Mucosa of descending colon (tissue), 3 donors: ENCODE measurements around the gene TNFSF13. TPM values are rescaled to one million over a fixed set of nuclear protein-coding genes. Genes with fewer than 3 reads are reported as not detected.
A peak's percentile ranks its signal among the peaks of the same experiment; 100 is the strongest.

Source experiments
- ATAC-seq: fragments of 200-7000 bp; cut with Tn5 transposase; one replicate; pipeline ENCODE4 v1.9.1; 2020; ENCODE audit warnings: mild to moderate bottlenecking, moderate library complexity
- DNase-seq, 3 donors: peaks; one replicate each; pipeline ENCODE4 v3.0.0-alpha.2; 2020
- H3K36me3 ChIP-seq: fragments of 200-600 bp; one replicate; pipeline ENCODE4 v1.8.0; 2021; ENCODE audit warnings: low read depth, mild to moderate bottlenecking
- H3K4me1 ChIP-seq: fragments of 200-600 bp; one replicate; pipeline ENCODE4 v1.8.0; 2021; ENCODE audit warnings: low read depth, mild to moderate bottlenecking
- H3K4me3 ChIP-seq: fragments of 200-600 bp; one replicate; pipeline ENCODE4 v1.8.0; 2021; ENCODE audit warnings: mild to moderate bottlenecking
- H3K9me3 ChIP-seq: fragments of 200-600 bp; one replicate; pipeline ENCODE4 v1.8.0; 2021; ENCODE audit warnings: mild to moderate bottlenecking
- CTCF ChIP-seq: fragments of 200-600 bp; IDR thresholded peaks from one replicate; pipeline ENCODE4 v1.8.0; 2022; ENCODE audit warnings: antibody characterized with exemption, mild to moderate bottlenecking
- intact Hi-C, 2 donors: fragments of 100-400 bp; cut with DNase I in 1 of 2; cut with micrococcal nuclease in 1 of 2; formaldehyde crosslinking; loops; one replicate each; pipeline versions ENCODE4 v1.11.0 to v1.11.1; 2022; cut with DNase I, micrococcal nuclease
- total RNA-seq, 3 donors: library from RNA; stranded (reverse); fragmentation: NEBNext Ultra II Directional in 2 of 3; extraction: Animal tissue kit (Norgen Biotek cat#: 25700) in 2 of 3; gene quantifications; one replicate each; pipeline versions ENCODE4 v1.2.1 to v1.2.4, GENCODE V29; 2021 to 2023
- donor health status: DM: no; HTN: no; CAD: no; lungs with moderate emphysema.
- donor health status: DM: no; HTN: no; CAD: no.
- donor health status: DM: no; HTN: yes; CAD: no.

The TNFSF13 gene
- total RNA-seq, 3 donors from 2014 or later, result 41.0 to 74.6 (median 73.3) TPM

DNA sequence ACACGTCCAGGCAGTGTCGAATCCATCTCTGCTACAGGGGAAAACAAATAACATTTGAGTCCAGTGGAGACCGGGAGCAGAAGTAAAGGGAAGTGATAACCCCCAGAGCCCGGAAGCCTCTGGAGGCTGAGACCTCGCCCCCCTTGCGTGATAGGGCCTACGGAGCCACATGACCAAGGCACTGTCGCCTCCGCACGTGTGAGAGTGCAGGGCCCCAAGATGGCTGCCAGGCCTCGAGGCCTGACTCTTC lies 13.7 kb downstream of the TNFSF13 start:
- Histone ChIP-seq H3K9me3 (no peaks in the 10 kb centered on the region), H3K36me3 (peaks cover 12% of the 10 kb centered on the region), H3K4me1 (peaks cover 22% of the 10 kb centered on the region), H3K4me3 (peak overlapping the region; percentile 100)
- TF ChIP-seq CTCF, result no peak
- DNase-seq (no peak), ATAC-seq (no peak)
- intact Hi-C loops, result no loop called here

GRCh38 chr17:7572588-7573323 lies 14.2 kb downstream of the TNFSF13 start:
- Histone ChIP-seq H3K4me3 (peak overlapping the region; percentile 100), H3K4me1 (peaks cover 24% of the 10 kb centered on the region), H3K9me3 (no peaks in the 10 kb centered on the region), H3K36me3 (peaks cover 16% of the 10 kb centered on the region)
- DNase-seq (peak; percentile 99 to 100 (median 100)), ATAC-seq (peak; percentile 93)
- peak; percentile 20 for TF ChIP-seq CTCF
- intact Hi-C loops, result no loop called here

- Histone ChIP-seq H3K4me1 (peaks cover 28% of the 10 kb centered on the region), H3K9me3 (no peaks in the 10 kb centered on the region), H3K36me3 (peaks cover 22% of the 10 kb centered on the region), H3K4me3 (peak overlapping the region; percentile 100)
- ATAC-seq (peak; percentile 66), DNase-seq (peak; percentile 88 to 95 (median 91))
- no peak for TF ChIP-seq CTCF
- intact Hi-C loops, result no loop called here
Observed at GRCh38 chr17:7573324-7574080, 15.0 kb downstream of the TNFSF13 start.

DNA sequence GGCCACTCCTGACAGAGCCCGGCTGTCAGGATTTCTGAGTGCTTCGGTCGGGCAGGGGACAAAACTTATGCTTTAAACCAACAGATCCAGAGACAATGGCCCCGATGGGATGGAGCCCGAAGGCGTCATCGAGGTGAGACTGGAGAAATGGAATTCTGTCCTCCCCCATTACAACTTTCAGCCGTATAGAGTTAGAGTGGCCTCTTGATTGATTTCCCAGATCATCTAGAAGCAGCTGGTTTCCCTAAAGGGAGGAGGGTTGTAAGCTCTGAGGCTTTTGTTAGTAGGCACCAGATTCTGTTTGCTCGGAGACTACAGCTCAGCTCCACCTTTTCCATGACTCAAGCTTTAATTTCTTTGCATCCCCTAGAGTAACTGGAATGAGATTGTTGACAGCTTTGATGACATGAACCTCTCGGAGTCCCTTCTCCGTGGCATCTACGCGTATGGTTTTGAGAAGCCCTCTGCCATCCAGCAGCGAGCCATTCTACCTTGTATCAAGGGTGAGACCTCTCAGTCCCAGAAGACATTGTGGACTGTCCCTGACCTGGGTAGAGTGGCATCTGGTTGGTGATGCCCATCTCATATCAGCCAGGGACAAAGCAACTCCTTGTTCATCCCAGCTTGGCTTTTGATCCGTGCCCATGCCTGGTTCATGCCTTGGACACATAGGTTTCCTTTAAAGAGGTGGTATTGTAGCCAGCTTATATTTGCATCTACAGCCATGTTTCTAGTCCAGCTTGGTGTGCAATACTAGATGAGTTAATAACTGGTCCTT lies 15.8 kb downstream of the TNFSF13 start:
- H3K4me1 ChIP-seq, result peaks cover 36% of the 10 kb centered on the region
- no peak for ATAC-seq
- intact Hi-C loops, result no loop called here
- no peak overlapping the region for H3K4me3 ChIP-seq
- H3K9me3 ChIP-seq, result no peaks in the 10 kb centered on the region
- peaks cover 27% of the 10 kb centered on the region for H3K36me3 ChIP-seq
- peak in 2 of 3 donors; percentile 5 to 7 for DNase-seq
- TF ChIP-seq CTCF, result no peak

DNA sequence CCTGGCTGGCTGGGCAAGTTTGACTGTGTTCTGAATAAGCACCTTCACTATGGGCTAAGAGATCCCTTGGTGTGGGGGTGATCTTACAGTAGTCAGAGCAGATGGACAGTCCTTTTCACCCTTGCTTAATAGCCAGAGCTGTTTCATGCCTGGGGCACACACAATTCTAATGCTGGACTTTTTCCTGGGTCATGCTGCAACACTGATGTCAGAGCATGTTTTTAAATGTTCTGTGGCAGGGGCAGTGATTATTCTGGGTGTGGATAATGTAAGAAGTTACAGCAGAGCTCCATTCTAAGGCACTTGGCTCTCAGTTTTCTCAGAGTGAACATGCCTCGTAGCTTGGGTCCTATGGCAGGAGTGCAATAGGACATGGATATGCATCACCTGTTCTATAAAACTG lies 16.9 kb downstream of the TNFSF13 start:
- H3K36me3 ChIP-seq, result peaks cover 27% of the 10 kb centered on the region
- no peaks in the 10 kb centered on the region for H3K9me3 ChIP-seq
- peak in 1 of 3 donors; percentile 9 for DNase-seq
- H3K4me1 ChIP-seq, result peaks cover 40% of the 10 kb centered on the region
- H3K4me3 ChIP-seq, result no peak overlapping the region
- intact Hi-C loops, result no loop called here
- no peak for ATAC-seq
- no peak for TF ChIP-seq CTCF
